ENCODE measurements around the gene DCAF17.
"Not testable (repeated sequence)": the region's sequence is repeated elsewhere in the genome, so short reads cannot be mapped to it uniquely, and the experiment has no call there.

DCAF17 gene

GRCh38 chr2:171516793-171517192 is 82.8 kb downstream of the DCAF17 start:
- DNase-seq: no peak

GRCh38 chr2:171520471-171520870 is 86.4 kb downstream of the DCAF17 start:
- no peak for DNase-seq

- DNase-seq: no peak
Measured at GRCh38 chr2:171521361-171522051, 87.5 kb downstream of the DCAF17 start.

GRCh38 chr2:171522052-171522787 is 88.2 kb downstream of the DCAF17 start, which contains the start of gene CYBRD1:
Gene CYBRD1 (plus strand): TSS chr2:171522474. CDS start chr2:171522546, 72 bp downstream.
- peak in 1 of 2 donors; percentile 40 for DNase-seq

- DNase-seq: peak in 1 of 2 donors; percentile 40
Measured at GRCh38 chr2:171522788-171523087, 88.7 kb downstream of the DCAF17 start.

- peak in 1 of 2 donors; percentile 35 for DNase-seq
Measured at GRCh38 chr2:171523088-171524017, 89.3 kb downstream of the DCAF17 start.

GRCh38 chr2:171524018-171524401 is 90.0 kb downstream of the DCAF17 start:
- no peak for DNase-seq

- peak; percentile 25 to 44 for DNase-seq
Measured at GRCh38 chr2:171529914-171530313, 95.9 kb downstream of the DCAF17 start.

GRCh38 chr2:171530378-171530777 is 96.4 kb downstream of the DCAF17 start:
- no peak for DNase-seq

- DNase-seq: not testable (repeated sequence)
Measured at GRCh38 chr2:171530859-171531258, 96.8 kb downstream of the DCAF17 start.

- DNase-seq: no peak
Measured at GRCh38 chr2:171531291-171531690, 97.3 kb downstream of the DCAF17 start.

- no peak for DNase-seq
Measured at GRCh38 chr2:171531836-171532450, 97.9 kb downstream of the DCAF17 start.

GRCh38 chr2:171533331-171533730 is 99.3 kb downstream of the DCAF17 start:
- no peak for DNase-seq

Data from stimulated activated CD4-positive, alpha-beta T cell treated with anti-CD3 and anti-CD28 coated beads, Interleukin-2, amount 100 ng/mL, for 24 hours (primary cell).